Neural crest cell (in vitro differentiated cells): ENCODE data around the gene SLC19A1. TPM values are rescaled to one million over a fixed set of nuclear protein-coding genes. Genes with fewer than 3 reads are reported as not detected.

Source experiments
- DNase-seq: peaks from one replicate; pipeline ENCODE4 v3.0.0; 2021; ENCODE audit warnings: low read depth, mixed read lengths, low spot score
- H3K27ac Mint-ChIP-seq: one replicate; pipeline ENCODE4 v1.8.0; 2021; ENCODE audit warnings: mild to moderate bottlenecking, mixed read lengths; ENCODE audit not compliant: unreplicated experiment
- H3K27me3 Mint-ChIP-seq: 2 replicates; pipeline ENCODE4 v1.8.0; 2021; ENCODE audit warnings: low read depth, mild to moderate bottlenecking, mixed read lengths
- H3K36me3 Mint-ChIP-seq: 2 replicates; pipeline ENCODE4 v1.8.0; 2021; ENCODE audit warnings: low read depth, mild to moderate bottlenecking, mixed read lengths
- H3K4me1 Mint-ChIP-seq: 2 replicates; pipeline ENCODE4 v1.8.0; 2021; ENCODE audit warnings: mixed read lengths
- H3K4me3 Mint-ChIP-seq: one replicate; pipeline ENCODE4 v1.8.0; 2021; ENCODE audit warnings: mild to moderate bottlenecking, mixed read lengths
- H3K9me3 Mint-ChIP-seq: 2 replicates; pipeline ENCODE4 v1.8.0; 2021; ENCODE audit warnings: mixed read lengths
- total RNA-seq: library from RNA; stranded (reverse); gene quantifications from 2 replicates; pipeline ENCODE4 v1.2.1, GENCODE V29; 2021
- TF ChIP-seq, protein P1 (sequence below): fragments of 200-600 bp; sonication (generic); conservative IDR thresholded peaks from 2 replicates; pipeline ENCODE4 v1.5.0; 2021; ENCODE audit warnings: antibody characterized with exemption, mild to moderate bottlenecking

The SLC19A1 gene
- total RNA-seq, 1 donor from 2014 or later = 35.1 TPM

DNA sequence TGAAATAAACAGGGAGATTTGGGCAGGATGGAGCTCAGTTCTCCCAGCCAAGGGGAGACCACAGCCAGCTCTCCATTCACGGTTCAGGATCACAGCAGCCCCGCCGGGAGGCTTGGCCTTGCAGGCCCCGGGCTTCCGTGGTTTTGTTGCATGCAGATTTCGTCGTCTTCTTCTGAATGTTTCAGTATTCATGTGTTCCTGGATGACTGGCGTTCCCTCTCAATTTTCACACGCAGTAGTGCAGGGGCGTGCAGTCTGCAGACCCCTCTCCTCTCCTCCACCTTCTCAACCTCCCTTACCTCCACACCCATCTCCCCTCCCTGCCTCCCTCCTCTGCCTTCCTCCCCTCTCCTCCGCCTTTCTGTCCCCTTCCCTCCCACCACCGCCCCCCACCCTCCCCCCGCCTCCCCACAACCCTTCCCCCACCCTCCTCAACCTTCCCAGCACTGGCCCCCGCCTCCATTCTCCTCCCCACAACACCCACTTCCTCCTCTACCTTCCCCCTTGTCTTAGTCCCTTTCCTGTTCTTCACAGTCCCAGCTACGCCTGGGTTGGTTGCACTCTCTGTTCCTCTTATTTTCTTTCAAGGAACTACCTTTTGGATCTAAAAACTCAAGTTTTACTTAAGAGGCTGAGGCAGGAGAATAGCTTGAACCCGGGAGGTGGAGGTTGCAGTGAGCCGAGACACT is 8.4 kb upstream of the SLC19A1 start:
- Mint-ChIP-seq H3K4me3 (no peak overlapping the region), H3K4me1 (peaks cover 20% of the 10 kb centered on the region), H3K36me3 (no peaks in the 10 kb centered on the region), H3K27me3 (peaks cover 5% of the 10 kb centered on the region), H3K9me3 (no peaks in the 10 kb centered on the region), H3K27ac (no peak overlapping the region)
- DNase-seq = no peak
- TF ChIP-seq, protein P1, sequence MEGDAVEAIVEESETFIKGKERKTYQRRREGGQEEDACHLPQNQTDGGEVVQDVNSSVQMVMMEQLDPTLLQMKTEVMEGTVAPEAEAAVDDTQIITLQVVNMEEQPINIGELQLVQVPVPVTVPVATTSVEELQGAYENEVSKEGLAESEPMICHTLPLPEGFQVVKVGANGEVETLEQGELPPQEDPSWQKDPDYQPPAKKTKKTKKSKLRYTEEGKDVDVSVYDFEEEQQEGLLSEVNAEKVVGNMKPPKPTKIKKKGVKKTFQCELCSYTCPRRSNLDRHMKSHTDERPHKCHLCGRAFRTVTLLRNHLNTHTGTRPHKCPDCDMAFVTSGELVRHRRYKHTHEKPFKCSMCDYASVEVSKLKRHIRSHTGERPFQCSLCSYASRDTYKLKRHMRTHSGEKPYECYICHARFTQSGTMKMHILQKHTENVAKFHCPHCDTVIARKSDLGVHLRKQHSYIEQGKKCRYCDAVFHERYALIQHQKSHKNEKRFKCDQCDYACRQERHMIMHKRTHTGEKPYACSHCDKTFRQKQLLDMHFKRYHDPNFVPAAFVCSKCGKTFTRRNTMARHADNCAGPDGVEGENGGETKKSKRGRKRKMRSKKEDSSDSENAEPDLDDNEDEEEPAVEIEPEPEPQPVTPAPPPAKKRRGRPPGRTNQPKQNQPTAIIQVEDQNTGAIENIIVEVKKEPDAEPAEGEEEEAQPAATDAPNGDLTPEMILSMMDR = no peak

DNA sequence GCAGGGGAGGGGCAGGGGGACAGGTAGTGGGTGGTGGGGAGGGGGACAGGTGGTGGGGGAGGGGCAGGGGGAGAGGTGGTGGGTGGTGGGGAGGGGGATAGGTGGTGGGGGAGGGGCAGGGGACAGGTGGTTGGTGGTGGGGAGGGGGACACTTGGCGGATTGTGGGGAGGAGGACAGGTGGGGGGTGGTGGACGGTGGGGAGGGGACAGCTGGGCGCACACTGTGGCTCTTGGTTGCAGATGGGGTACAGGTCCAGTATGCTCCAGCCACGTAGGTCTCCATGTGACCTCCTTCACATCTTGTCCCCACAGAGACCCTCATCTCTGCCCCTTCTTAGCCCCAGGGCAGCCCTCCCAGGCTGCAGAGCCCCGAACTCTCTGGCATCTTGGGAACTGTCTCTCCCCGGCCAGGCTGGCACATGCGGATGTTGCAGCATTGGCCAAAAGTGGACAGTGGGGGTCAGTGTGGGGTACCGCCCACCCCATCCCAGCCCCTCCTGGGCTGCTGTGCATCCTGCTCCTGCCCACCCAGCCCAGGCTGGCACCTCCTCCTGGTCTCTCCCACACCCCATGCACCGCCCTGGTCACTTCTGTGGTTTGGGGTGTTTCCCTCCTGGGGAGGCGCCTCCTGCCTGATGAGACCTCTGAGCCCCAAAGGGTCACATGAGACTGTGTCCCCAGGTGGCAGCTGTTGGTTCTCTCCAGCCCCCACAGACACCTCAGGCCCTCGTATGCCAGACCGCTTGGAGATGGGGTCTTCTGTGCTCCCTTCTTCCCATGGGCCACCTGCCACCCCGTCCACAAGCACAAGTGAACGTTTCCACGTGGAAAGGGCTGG is 7.6 kb upstream of the SLC19A1 start:
- no peaks in the 10 kb centered on the region for H3K36me3 Mint-ChIP-seq
- TF ChIP-seq, protein P1 = no peak
- H3K9me3 Mint-ChIP-seq = no peaks in the 10 kb centered on the region
- H3K4me3 Mint-ChIP-seq = no peak overlapping the region
- H3K27me3 Mint-ChIP-seq = peaks cover 5% of the 10 kb centered on the region
- H3K4me1 Mint-ChIP-seq = peaks cover 19% of the 10 kb centered on the region
- H3K27ac Mint-ChIP-seq = no peak overlapping the region
- DNase-seq = no peak

DNA sequence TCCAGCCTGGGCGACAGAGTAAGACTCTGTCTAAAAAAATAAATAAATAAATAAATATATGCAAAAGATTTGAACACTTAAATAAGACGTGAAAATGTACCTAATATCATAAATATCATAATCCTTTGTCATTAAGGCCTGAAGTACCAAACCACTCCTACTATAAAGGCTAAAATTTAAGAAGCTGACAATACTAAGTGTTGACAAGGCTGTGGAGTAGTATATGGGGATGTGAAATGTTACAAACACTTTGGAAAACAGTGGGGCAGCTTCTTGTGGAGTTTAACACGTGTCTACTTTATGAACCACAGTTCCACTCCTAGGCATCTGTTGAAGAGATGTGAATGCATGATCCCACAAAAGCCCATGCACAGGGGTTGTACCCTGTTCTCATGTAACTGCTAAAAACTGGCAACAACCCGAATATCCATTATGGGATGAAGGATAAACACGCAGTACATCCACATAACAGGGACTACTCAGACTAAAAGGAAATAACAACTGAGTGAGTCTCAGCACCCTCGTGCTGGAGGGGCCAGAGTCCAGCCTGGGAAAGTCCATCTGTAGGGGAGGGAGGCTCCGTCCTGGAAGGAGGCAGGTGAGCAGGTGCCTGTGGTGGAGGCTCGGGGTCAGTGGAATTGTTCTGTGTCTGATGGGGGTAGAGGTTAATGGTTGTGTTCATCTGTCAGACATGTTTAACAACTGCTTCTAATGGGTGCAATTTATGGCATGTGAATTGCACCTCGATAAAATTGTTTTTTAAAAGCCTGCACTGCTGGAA is 6.7 kb upstream of the SLC19A1 start:
- no peak overlapping the region for H3K27ac Mint-ChIP-seq
- DNase-seq = no peak
- H3K9me3 Mint-ChIP-seq = no peaks in the 10 kb centered on the region
- peaks cover 5% of the 10 kb centered on the region for H3K27me3 Mint-ChIP-seq
- TF ChIP-seq, protein P1 = no peak
- peak overlapping the region; percentile 31 for H3K4me3 Mint-ChIP-seq
- no peaks in the 10 kb centered on the region for H3K36me3 Mint-ChIP-seq
- peaks cover 14% of the 10 kb centered on the region for H3K4me1 Mint-ChIP-seq

DNA sequence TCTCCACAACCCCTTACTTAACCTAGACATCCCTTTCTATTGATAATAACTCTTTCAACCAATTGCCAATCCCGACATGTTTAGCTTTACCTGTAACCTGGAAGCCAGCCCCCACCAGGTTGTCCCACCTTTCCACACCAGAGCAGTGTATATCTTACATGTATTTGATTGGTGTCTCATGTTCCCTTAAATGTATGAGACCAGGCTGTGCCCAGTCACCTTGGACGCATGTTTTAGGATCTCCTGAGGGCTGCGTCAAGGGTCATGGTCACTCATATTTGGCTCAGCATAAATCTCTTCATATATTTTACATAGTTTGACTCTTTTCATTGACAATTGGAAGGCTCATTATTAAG is 5.3 kb upstream of the SLC19A1 start:
- Mint-ChIP-seq H3K4me1 (peaks cover 14% of the 10 kb centered on the region), H3K9me3 (no peaks in the 10 kb centered on the region), H3K27ac (no peak overlapping the region), H3K36me3 (no peaks in the 10 kb centered on the region), H3K27me3 (peaks cover 5% of the 10 kb centered on the region), H3K4me3 (peak overlapping the region; percentile 29)
- TF ChIP-seq, protein P1 = no peak
- DNase-seq = no peak
